Stimulated activated CD4-positive, alpha-beta T cell treated with anti-CD3 and anti-CD28 coated beads, Interleukin-12 subunit alpha, Interleukin-12 subunit beta, amount 100 ng/mL, for 24 hours (primary cell): Measurements from ENCODE around the gene ROR2.
"Not testable (repeated sequence)": the region's sequence is repeated elsewhere in the genome, so short reads cannot be mapped to it uniquely, and the experiment has no call there.

ENCODE experiments used
- DNase-seq, 2 experiments: peaks; one replicate each; pipeline ENCODE4 v3.0.0-alpha.2; 2020; ENCODE audit warnings: low read depth in 2 of 2

Gene ROR2

DNA sequence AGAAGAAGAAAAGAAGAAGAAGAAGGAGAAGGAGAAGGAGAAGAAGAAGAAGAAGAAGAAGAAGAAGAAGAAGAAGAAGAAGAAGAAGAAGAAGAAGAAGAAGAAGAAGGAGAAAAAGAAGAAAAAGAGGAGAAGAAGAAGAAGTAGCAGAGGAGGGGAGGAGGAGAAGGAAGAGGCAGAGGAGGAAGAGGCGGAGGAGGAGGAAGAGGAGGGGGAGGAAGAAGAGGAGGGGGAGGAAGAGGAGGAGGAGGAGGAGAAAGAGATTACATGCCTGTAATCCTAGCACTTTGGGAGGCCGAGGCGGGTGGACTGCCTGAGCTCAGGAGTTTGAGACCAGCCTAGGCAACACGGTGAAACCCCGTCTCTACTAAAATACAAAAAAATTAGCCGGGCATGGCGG lies 315.2 kb downstream of the ROR2 start:
- not testable (repeated sequence) for DNase-seq

DNA sequence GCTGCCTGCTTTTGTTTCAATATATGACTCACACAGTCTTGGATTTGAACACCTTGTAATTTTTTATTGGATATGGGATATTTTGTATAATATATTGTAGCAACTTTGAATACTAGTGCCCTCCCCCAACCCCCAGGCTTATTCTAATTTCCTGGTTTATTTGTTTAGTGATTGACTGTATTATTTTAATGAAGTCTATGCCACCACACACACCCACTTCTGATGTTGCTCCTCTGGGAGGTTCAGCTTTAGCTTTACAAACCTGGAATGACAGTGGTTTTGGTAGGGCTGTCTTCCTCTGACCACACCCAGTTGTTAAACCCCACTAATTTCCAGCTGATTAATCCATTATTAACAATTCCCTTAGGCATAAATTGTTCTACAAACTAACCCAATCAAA lies 320.3 kb downstream of the ROR2 start:
- no peak for DNase-seq

DNA sequence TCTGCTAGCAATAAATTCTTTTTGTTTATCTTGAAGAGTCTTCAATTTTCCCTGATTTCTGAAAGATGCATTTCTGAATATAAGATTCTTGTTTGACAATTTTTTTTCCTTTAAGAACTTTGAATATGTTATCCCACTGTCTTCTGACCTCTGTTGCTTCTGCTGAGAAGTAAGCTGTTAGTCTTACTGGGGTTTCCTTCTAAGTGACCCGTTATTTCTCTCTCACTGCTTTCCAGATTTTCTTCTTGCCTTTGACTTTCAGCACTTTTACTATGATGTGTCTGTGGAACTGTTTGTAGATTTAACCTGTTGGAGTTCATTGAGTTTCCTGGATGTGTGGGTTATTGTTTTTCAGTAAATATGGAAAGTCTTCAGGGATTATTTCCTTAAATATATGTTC lies 321.1 kb downstream of the ROR2 start:
- DNase-seq: no peak

DNA sequence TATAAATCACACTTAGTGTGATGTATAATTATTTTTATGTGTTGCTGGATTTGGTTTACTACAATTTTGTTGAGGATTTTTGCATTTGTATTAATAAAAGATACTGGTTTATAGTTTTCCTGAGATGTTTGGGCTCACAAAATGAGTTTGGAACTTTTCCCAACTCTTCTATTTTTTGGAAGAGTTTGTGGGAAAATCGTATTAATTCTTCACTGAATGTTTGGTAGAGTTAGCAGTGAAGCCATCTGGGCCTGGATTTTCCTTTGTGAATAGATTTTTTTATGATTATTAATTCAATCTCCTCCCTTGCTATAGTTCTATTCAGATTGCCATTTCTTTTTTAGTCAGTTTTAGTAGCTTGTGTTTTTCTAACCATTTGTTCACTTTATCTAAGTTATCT lies 324.7 kb downstream of the ROR2 start:
- DNase-seq: no peak

DNA sequence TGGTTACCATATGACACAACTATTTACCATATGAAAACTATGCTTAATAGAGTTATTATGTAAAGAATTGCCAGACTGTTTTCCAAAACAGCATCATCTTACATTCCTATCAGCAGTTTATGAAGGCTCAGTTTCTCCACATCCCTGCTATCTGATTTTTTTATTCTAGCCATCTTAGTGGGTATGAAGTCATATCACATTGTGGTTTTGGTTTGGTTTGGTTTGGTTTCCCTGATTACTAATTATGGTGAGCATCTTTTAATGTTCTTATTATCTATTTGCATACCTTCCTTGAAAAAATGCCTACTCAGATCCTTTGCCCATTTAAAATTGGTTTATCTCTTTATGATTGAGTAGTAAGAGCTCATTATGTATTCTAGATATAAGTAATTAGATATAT lies 327.0 kb downstream of the ROR2 start:
- no peak for DNase-seq

DNA sequence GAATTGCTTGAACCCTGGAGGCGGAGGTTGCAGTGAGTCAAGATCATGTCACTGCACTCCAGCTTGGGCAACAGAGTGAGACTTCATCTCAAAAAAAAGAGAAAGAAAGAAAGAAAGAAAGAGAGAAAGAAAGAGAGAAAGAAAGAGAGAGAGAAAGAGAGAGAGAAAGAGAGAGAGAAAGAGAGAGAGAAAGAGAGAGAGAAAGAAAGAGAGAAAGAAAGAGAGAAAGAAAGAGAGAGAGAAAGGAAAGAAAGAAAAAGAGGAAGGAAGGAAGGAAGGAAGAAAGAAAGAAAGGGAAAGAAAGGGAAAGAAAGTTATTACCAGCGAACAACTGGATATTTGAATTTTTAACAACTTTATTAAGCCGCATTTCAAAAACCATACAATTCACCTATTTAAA lies 327.9 kb downstream of the ROR2 start:
- DNase-seq: not testable (repeated sequence)

DNA sequence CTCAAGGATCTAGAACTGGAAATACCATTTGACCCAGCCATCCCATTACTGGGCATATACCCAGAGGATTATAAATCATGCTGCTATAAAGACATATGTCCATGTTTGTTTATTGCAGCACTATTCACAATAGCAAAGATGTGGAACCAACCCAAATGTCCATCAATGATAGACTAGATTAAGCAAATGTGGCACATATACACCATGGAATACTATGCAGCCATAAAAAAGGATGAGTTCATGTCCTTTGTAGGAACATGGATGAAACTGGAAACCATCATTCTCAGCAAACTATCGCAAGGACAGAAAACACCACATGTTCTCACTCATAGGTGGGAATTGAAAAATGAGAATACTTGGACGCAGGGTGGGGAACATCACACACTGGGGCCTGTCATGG lies 336.0 kb downstream of the ROR2 start:
- DNase-seq: not testable (repeated sequence)

DNA sequence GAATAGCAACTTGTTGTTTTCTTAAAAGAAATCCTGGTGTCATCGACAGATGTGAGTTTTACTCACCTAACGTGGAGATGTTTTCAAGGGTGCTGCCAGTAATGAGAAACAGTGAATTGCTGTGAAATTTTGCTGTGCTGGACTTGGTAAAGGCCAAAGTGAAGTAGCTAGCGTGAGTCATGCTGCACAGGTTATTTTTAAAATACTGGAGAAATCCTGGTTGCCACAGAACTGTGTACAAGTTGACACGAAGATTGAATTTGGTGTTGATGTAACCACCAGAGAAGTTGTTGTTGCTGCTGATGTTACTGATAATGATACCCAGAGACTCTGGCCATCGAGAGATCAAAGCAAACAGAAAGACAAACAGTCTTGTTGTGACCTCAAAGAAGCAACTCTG lies 338.4 kb downstream of the ROR2 start:
- no peak for DNase-seq

GRCh38 chr9:91606255-91606995 lies 343.6 kb downstream of the ROR2 start:
- no peak for DNase-seq

DNA sequence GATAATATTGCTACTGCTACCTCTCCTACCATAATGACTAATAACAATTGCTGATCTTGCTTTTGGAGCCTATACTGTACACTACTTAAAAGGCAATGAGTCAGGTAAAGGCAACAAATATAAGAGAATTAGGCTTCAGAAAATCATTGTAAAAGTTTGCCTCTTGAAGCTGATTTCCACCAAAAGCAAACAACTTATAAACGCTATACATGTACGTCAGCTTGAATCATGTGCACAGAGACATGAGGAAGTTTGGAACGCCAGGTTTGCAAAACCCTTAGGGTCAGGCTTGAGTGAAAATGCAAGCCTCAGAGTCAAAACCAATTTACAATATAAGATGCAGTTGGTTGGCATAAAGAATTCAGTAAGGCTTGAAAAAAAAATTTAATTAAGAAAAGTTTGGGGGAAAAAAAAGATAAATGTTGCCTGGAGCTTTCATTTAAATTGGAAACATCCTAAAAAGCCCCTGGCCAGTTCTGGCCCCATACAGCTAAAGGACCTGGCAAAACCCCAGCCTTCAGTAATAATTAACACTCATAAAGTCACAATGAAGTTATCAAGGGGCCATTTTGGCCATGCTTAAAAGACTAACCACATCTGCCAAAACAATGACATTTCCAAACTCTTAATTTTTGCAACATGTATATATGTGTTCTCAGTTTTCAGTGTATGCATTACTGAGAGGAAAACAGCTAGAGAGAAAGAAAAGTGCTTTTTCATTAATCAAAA lies 345.4 kb downstream of the ROR2 start:
- DNase-seq: no peak

- DNase-seq: no peak
Observed at GRCh38 chr9:91603932-91604331, 346.1 kb downstream of the ROR2 start.

- no peak for DNase-seq
Observed at GRCh38 chr9:91599564-91599963, 350.5 kb downstream of the ROR2 start.

- DNase-seq: no peak
Observed at GRCh38 chr9:91591627-91592026, 358.4 kb downstream of the ROR2 start.

- DNase-seq: no peak
Observed at GRCh38 chr9:91589101-91589553, 360.9 kb downstream of the ROR2 start.

- no peak for DNase-seq
Observed at GRCh38 chr9:91586282-91586681, 363.7 kb downstream of the ROR2 start.

- no peak for DNase-seq
Observed at GRCh38 chr9:91583966-91584365, 366.1 kb downstream of the ROR2 start.

DNA sequence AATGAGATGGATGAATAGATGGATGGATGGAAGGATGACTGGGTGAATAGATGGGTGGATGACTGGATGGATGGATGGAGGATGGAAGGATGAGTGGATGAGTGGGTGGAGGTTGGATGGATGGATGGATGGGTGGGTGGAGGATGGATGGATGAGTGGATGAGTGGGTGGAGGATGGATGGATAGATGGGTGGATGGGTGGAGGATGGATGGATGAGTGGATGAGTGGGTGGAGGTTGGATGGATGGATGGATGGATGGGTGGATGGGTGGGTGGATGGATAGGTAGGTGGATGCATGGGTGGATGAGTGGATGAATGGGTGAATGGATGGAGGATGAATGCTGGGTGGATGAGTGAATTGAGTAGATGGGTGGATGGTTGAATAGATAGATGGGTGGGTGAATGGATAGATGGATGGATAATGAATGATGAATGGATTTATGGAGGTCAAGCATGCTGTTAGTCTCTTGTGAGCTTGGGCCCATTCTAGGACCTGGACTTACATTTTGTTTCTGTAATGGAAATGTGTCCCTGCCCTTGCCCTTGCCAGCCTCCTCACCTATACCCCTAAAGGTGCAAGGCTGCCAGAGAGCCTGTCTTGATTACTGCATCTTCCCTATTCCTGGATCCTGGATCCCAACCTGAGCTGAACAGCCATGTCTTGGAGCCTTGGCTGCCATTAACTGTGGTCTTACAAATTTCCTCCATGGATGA lies 366.7 kb downstream of the ROR2 start:
- no peak for DNase-seq

- DNase-seq: no peak
Observed at GRCh38 chr9:91582181-91582580, 367.8 kb downstream of the ROR2 start.

DNA sequence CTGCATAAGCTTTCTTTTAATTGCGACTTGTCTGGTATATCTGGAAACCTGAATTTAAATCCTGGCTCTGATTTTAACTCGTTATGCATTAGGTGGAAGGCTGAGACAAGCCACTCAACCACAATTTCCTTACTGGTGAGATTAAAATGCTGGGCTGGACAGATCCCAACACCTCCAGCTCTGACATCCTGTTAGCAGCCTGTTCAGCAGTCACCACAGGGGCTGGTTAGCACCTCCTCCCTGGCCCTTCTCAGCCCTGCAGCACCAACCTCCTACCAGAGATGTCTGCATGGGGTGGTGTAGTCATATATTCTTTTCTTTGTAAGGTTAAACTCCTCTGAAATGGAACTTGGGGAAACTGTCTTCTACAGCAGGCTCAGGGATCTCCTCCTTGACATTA lies 369.9 kb downstream of the ROR2 start:
- DNase-seq: no peak

- DNase-seq: no peak
Observed at GRCh38 chr9:91578911-91579310, 371.1 kb downstream of the ROR2 start.

GRCh38 chr9:91577633-91578061 lies 372.4 kb downstream of the ROR2 start:
- no peak for DNase-seq

DNA sequence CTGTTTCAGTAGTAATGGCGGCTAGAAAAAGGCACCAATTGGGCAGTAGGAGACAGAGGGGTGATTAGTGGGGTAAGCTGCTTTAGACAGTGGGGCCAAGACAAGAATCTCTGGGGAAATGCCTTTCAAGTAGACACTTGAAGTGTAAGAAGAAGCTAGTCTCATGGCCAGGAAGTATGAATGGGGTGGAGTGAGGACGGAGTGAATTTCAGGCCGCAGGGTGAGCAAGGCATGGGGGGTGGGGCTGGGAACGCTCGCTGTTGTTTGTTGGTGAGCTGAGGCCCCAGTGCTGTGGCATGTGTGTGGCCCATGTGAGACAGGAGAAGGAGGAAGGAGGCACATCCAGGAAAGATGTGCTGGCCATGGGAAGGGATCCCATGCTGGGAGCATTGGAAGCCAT lies 377.2 kb downstream of the ROR2 start:
- DNase-seq: no peak

DNA sequence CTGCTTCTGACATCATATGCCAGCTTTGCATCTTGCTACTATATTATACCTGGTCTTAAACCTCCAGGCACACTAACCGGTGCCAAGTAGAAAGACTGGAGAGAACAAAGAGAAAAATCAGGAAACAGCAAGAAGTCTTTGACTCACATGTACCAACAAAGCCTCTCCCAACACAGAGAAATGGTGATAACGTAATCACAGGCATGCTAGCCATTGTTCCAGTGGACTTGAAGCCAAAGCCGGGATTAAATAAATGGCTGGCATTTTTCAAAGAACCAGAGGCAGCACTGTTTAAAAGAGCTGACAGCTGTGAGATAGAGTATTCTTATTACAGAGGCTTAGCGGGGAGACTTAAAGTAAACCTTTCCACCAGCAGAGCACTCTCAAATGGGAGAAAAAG lies 378.0 kb downstream of the ROR2 start:
- DNase-seq: no peak
